Measurements from ENCODE around the gene NOS1AP. TPM values are rescaled to one million over a fixed set of nuclear protein-coding genes. Genes with fewer than 3 reads are reported as not detected.

Gene NOS1AP
- total RNA-seq, 1 experiment from 2014 or later, result 9.9 TPM

DNA sequence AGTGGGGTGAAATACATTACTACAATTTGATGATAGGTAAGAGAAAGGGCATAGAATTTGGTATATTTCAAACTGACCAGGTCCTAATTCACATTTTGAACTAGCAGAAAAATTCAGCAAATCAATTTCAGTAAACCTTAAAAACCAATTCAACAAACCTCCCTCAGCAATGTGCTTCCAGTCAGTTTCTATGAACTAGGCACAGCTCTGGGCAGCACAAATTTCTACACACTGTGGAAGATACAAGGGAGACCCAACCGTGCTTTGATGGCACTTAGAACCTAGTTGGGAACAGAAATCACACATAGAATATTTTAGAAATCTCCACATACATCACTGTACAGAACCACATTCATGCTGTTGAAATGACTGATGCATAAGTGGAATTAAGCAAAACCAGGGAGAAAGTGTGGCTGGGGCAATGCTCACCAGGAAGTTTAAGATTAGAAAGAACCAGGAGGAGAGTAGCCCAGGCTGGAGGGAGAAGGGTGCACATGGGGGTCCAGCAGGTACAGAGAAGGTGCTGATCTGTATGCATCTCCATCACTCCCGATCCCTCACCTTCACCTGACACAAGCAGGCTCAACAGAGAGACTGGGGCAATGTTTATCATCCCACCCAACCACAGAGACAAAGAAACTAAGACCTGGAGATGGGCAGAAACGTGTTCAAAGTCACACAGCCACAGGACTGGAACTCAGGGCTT, 326.9 kb downstream of the NOS1AP start:
- Mint-ChIP-seq H3K27ac (ENCODE audit: unreplicated experiment) (no peak overlapping the region), H3K4me3 (ENCODE audit: low read depth, unreplicated experiment) (no peak overlapping the region), H3K27me3 (ENCODE audit: unreplicated experiment) (peaks cover 37% of the 10 kb centered on the region), H3K4me1 (ENCODE audit: low read depth, unreplicated experiment) (peaks cover 9% of the 10 kb centered on the region), H3K36me3 (ENCODE audit: insufficient read depth, unreplicated experiment) (no peaks in the 10 kb centered on the region), H3K9me3 (ENCODE audit: low read depth, unreplicated experiment) (no peaks in the 10 kb centered on the region)
- intact Hi-C loops (cut with micrococcal nuclease; ENCODE audit: unreplicated experiment), result no loop called here
- TF ChIP-seq, protein P1, sequence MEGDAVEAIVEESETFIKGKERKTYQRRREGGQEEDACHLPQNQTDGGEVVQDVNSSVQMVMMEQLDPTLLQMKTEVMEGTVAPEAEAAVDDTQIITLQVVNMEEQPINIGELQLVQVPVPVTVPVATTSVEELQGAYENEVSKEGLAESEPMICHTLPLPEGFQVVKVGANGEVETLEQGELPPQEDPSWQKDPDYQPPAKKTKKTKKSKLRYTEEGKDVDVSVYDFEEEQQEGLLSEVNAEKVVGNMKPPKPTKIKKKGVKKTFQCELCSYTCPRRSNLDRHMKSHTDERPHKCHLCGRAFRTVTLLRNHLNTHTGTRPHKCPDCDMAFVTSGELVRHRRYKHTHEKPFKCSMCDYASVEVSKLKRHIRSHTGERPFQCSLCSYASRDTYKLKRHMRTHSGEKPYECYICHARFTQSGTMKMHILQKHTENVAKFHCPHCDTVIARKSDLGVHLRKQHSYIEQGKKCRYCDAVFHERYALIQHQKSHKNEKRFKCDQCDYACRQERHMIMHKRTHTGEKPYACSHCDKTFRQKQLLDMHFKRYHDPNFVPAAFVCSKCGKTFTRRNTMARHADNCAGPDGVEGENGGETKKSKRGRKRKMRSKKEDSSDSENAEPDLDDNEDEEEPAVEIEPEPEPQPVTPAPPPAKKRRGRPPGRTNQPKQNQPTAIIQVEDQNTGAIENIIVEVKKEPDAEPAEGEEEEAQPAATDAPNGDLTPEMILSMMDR (IDR thresholded peaks at IDR 0.05; ENCODE audit: unreplicated experiment), result no peak
- CTCF ChIA-PET, result interaction anchor here (1.0 kb wide), 1 partner anchor 39 kb away, joined by 3 read pairs; no protein-coding TSS in a partner anchor
- no TSS peak for BruUV-seq (replicated peaks)
- DNase-seq, result no peak

DNA sequence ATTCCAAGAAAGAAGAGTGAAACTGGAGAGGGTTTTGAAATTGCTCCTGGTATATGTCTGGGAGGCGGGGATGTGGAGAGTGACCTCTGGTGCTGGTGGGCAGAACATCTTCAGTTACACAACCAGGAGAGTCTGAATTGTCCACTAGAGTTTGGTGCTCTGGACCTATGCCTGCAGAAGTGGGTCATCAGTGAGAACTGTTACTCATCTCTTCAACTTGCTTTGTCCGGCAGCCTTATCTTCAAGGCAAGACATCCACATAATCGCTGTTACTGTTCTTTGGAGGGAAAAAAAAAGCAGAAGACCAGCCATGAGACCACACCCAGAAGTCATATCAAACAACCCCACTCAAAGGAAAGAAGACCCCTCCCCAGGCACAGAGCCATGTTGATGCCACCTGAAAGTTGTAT, 327.6 kb downstream of the NOS1AP start:
- CTCF ChIA-PET, result no interaction called here
- H3K27ac Mint-ChIP-seq (ENCODE audit: unreplicated experiment), result no peak overlapping the region
- intact Hi-C loops (cut with micrococcal nuclease; ENCODE audit: unreplicated experiment), result no loop called here
- TF ChIP-seq, protein P1 (IDR thresholded peaks at IDR 0.05; ENCODE audit: unreplicated experiment), result no peak
- H3K27me3 Mint-ChIP-seq (ENCODE audit: unreplicated experiment), result peaks cover 37% of the 10 kb centered on the region
- no peaks in the 10 kb centered on the region for H3K36me3 Mint-ChIP-seq (ENCODE audit: insufficient read depth, unreplicated experiment)
- no TSS peak for BruUV-seq (replicated peaks)
- no peaks in the 10 kb centered on the region for H3K9me3 Mint-ChIP-seq (ENCODE audit: low read depth, unreplicated experiment)
- no peak for DNase-seq
- H3K4me3 Mint-ChIP-seq (ENCODE audit: low read depth, unreplicated experiment), result no peak overlapping the region
- peaks cover 3% of the 10 kb centered on the region for H3K4me1 Mint-ChIP-seq (ENCODE audit: low read depth, unreplicated experiment)

GRCh38 chr1:162397943-162398560, 328.6 kb downstream of the NOS1AP start:
- TF ChIP-seq, protein P1 (IDR thresholded peaks at IDR 0.05; ENCODE audit: unreplicated experiment), result no peak
- Mint-ChIP-seq H3K4me3 (ENCODE audit: low read depth, unreplicated experiment) (no peak overlapping the region), H3K27ac (ENCODE audit: unreplicated experiment) (no peak overlapping the region), H3K4me1 (ENCODE audit: low read depth, unreplicated experiment) (no peaks in the 10 kb centered on the region), H3K9me3 (ENCODE audit: low read depth, unreplicated experiment) (no peaks in the 10 kb centered on the region), H3K27me3 (ENCODE audit: unreplicated experiment) (peaks cover 37% of the 10 kb centered on the region), H3K36me3 (ENCODE audit: insufficient read depth, unreplicated experiment) (no peaks in the 10 kb centered on the region)
- BruUV-seq (replicated peaks), result no TSS peak
- intact Hi-C loops (cut with micrococcal nuclease; ENCODE audit: unreplicated experiment), result no loop called here
- CTCF ChIA-PET, result no interaction called here
- no peak for DNase-seq

DNA sequence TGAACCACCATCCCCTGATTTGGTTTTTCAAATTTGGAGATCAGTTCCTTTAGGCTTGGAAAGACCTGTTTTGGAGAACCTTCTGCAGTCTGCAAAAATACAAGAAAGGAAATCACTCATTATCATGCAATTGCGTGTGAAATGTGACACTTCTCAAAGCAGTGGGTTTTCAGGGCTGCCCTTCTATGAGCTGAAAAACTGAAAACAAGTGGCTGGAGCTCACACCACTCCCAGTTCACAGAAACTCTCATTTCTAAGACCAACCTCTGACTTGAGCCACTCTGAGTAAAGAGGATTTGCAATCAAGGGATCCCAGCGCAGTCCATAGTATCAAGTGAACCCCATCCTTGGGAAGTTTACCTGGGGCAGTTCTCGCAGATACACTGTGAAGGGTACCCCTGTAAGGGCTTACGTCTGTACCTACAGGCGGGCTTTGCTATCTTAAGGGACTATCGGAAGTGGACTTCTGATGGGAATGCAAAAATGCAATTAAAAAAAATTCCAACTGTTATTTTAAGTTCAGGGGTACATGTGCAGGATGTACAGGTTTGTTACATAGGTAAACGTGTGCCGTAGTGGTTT, 329.6 kb downstream of the NOS1AP start:
- Mint-ChIP-seq H3K27ac (ENCODE audit: unreplicated experiment) (no peak overlapping the region), H3K36me3 (ENCODE audit: insufficient read depth, unreplicated experiment) (no peaks in the 10 kb centered on the region), H3K4me3 (ENCODE audit: low read depth, unreplicated experiment) (no peak overlapping the region), H3K27me3 (ENCODE audit: unreplicated experiment) (peaks cover 37% of the 10 kb centered on the region), H3K4me1 (ENCODE audit: low read depth, unreplicated experiment) (no peaks in the 10 kb centered on the region), H3K9me3 (ENCODE audit: low read depth, unreplicated experiment) (no peaks in the 10 kb centered on the region)
- no peak for DNase-seq
- intact Hi-C loops (cut with micrococcal nuclease; ENCODE audit: unreplicated experiment), result no loop called here
- CTCF ChIA-PET, result interaction anchor here (0.6 kb wide), 1 partner anchor 362 kb away, joined by 3 read pairs; no protein-coding TSS in a partner anchor
- TF ChIP-seq, protein P1 (IDR thresholded peaks at IDR 0.05; ENCODE audit: unreplicated experiment), result no peak
- no TSS peak for BruUV-seq (replicated peaks)

All from Calu3 (cell line).